Measurements from ENCODE around the gene STK10. TPM values are rescaled to one million over a fixed set of nuclear protein-coding genes. Genes with fewer than 3 reads are reported as not detected.

Gene STK10
- polyA plus RNA-seq, 3 donors = 21.5 to 180 (median 47.4) TPM

GRCh38 chr5:172194985-172195774, 7.2 kb upstream of the STK10 start:
- peaks cover 13% of the 10 kb centered on the region for H3K4me1 Mint-ChIP-seq
- Histone ChIP-seq H4K20me1 (ENCODE audit: insufficient read depth, low read length) (no peaks in the 10 kb centered on the region), H3K4me3 (replicated peaks in 1 of 3; ENCODE audit: low read depth in 2 of 3, low read length in 3 of 3) (no peak overlapping the region), H3K9me3 (replicated peaks in 1 of 2; ENCODE audit: control insufficient read depth in 1 of 2, insufficient read depth in 1 of 2, low read length in 2 of 2) (peaks cover 0 to 3% of the 10 kb centered on the region in 2 donors), H3K36me3 (replicated peaks in 1 of 2; ENCODE audit: control insufficient read depth in 1 of 2, insufficient read depth in 2 of 2, low read length in 2 of 2) (no peaks in the 10 kb centered on the region), H3K27me3 (ENCODE audit: control insufficient read depth in 2 of 2, insufficient read depth in 2 of 2, low read length in 2 of 2) (no peaks in the 10 kb centered on the region), H3K4me1 (ENCODE audit: control insufficient read depth in 1 of 2, insufficient read depth in 2 of 2, low read length in 2 of 2) (peaks cover 11 to 13% of the 10 kb centered on the region in 2 donors), H3K27ac (ENCODE audit: low read depth in 1 of 2, low read length in 2 of 2) (no peak overlapping the region), H3K9ac (ENCODE audit: insufficient read depth, low read length, poor library complexity, severe bottlenecking) (no peak overlapping the region), H3K4me2 (replicated peaks; ENCODE audit: extremely low read depth, low read length, poor library complexity, severe bottlenecking) (no peak overlapping the region), H2AFZ (ENCODE audit: insufficient read depth, low read depth, low read length, poor library complexity, severe bottlenecking) (no peak overlapping the region), H3K79me2 (ENCODE audit: insufficient read depth, low read length) (no peaks in the 10 kb centered on the region)
- H3K36me3 Mint-ChIP-seq = no peaks in the 10 kb centered on the region
- DNase-seq = no peak
- TF ChIP-seq, protein P1, sequence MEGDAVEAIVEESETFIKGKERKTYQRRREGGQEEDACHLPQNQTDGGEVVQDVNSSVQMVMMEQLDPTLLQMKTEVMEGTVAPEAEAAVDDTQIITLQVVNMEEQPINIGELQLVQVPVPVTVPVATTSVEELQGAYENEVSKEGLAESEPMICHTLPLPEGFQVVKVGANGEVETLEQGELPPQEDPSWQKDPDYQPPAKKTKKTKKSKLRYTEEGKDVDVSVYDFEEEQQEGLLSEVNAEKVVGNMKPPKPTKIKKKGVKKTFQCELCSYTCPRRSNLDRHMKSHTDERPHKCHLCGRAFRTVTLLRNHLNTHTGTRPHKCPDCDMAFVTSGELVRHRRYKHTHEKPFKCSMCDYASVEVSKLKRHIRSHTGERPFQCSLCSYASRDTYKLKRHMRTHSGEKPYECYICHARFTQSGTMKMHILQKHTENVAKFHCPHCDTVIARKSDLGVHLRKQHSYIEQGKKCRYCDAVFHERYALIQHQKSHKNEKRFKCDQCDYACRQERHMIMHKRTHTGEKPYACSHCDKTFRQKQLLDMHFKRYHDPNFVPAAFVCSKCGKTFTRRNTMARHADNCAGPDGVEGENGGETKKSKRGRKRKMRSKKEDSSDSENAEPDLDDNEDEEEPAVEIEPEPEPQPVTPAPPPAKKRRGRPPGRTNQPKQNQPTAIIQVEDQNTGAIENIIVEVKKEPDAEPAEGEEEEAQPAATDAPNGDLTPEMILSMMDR (IDR thresholded peaks at IDR 0.05) = no peak
- intact Hi-C loops (cut with micrococcal nuclease) = loop anchor here in 1 of 2 donors (5.0 kb wide), 1 partner anchor 268 kb away; no protein-coding TSS in a partner anchor
- H3K9me3 Mint-ChIP-seq = peaks cover 3 to 13% (median 5%) of the 10 kb centered on the region in 7 donors
- peaks cover 1 to 9% (median 1%) of the 10 kb centered on the region in 3 donors for H3K27me3 Mint-ChIP-seq (ENCODE audit: low read depth in 3 of 3)
- no peak overlapping the region for H3K4me3 Mint-ChIP-seq
- 74% methylated on average over 2 of the region's 6 CpGs for WGBS (ENCODE audit: insufficient coverage)
- H3K27ac Mint-ChIP-seq = no peak overlapping the region

GRCh38 chr5:172193872-172194271, 5.8 kb upstream of the STK10 start, which contains the start of gene EFCAB9:
EFCAB9 (plus strand) TSS chr5:172194172; CDS start chr5:172194173, 1 bp downstream.
- Mint-ChIP-seq H3K27me3 (ENCODE audit: low read depth in 3 of 3) (peaks cover 1 to 9% (median 3%) of the 10 kb centered on the region in 3 donors), H3K9me3 (peaks cover 3 to 13% (median 5%) of the 10 kb centered on the region in 7 donors), H3K27ac (no peak within 1 kb of the TSS), H3K36me3 (peaks cover 0 to 2% of the 10 kb centered on the region in 2 donors), H3K4me3 (no peak within 1 kb of the TSS), H3K4me1 (no peaks in the 10 kb centered on the region)
- no peak within 1 kb of the TSS for H3K4me3 ChIP-seq (replicated peaks in 1 of 3; ENCODE audit: low read depth in 2 of 3, low read length in 3 of 3)
- peaks cover 0 to 3% of the 10 kb centered on the region in 2 donors for H3K9me3 ChIP-seq (replicated peaks in 1 of 2; ENCODE audit: control insufficient read depth in 1 of 2, insufficient read depth in 1 of 2, low read length in 2 of 2)
- H3K79me2 ChIP-seq (ENCODE audit: insufficient read depth, low read length) = no peaks in the 10 kb centered on the region
- no peaks in the 10 kb centered on the region for H3K27me3 ChIP-seq (ENCODE audit: control insufficient read depth in 2 of 2, insufficient read depth in 2 of 2, low read length in 2 of 2)
- H3K9ac ChIP-seq (ENCODE audit: insufficient read depth, low read length, poor library complexity, severe bottlenecking) = no peak within 1 kb of the TSS
- H3K36me3 ChIP-seq (replicated peaks in 1 of 2; ENCODE audit: control insufficient read depth in 1 of 2, insufficient read depth in 2 of 2, low read length in 2 of 2) = no peaks in the 10 kb centered on the region
- intact Hi-C loops (cut with micrococcal nuclease) = no loop called here
- H3K4me1 ChIP-seq (ENCODE audit: control insufficient read depth in 1 of 2, insufficient read depth in 2 of 2, low read length in 2 of 2) = peaks cover 0 to under 1% of the 10 kb centered on the region in 2 donors
- H4K20me1 ChIP-seq (ENCODE audit: insufficient read depth, low read length) = peaks cover 4% of the 10 kb centered on the region
- 95% methylated on average over 3 of the region's 6 CpGs for WGBS (ENCODE audit: insufficient coverage)
- no peak within 1 kb of the TSS for H3K27ac ChIP-seq (ENCODE audit: low read depth in 1 of 2, low read length in 2 of 2)
- no peak within 1 kb of the TSS for H2AFZ ChIP-seq (ENCODE audit: insufficient read depth, low read depth, low read length, poor library complexity, severe bottlenecking)
- TF ChIP-seq, protein P1 (IDR thresholded peaks at IDR 0.05) = no peak
- no peak within 1 kb of the TSS for H3K4me2 ChIP-seq (replicated peaks; ENCODE audit: extremely low read depth, low read length, poor library complexity, severe bottlenecking)
- DNase-seq = no peak
